ENCODE data around the gene NUP188.

DNA sequence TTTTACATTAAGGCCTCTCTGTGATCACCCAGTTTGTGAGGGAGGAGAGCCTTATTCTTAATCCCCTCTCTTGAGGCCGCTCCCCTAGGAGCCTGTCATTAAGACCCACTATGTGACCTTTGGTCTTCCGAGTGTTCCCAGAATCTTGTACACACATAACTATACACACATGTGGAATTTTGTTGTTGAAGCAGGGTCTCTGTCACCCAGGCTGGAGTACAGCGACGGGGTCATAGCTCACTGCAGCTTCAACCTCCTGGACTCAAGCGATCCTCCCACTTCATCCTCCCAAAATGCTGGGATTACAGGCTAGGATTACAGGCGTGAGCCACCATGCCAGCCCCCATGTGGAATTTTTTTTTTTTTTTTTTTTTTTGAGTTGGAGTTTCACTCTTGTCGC is 41.5 kb upstream of the NUP188 start:
- TF ChIP-seq ZNF274 (IDR thresholded peaks at IDR 0.05; ENCODE audit: low read depth, low read length) (no peak), YY1 (IDR thresholded peaks at IDR 0.05; ENCODE audit: insufficient read depth, insufficient read length) (no peak)

Measured in NT2/D1 (cell line).